Measurements from ENCODE around the gene MEIS2. TPM values are rescaled to one million over a fixed set of nuclear protein-coding genes. Genes with fewer than 3 reads are reported as not detected.

MEIS2 gene
- total RNA-seq, 1 experiment from 2014 or later, result 23.1 TPM

- intact Hi-C loops (cut with micrococcal nuclease; ENCODE audit: unreplicated experiment), result loop anchor here (5.0 kb wide), 1 partner anchor 43 kb away; the partner anchor contains the start of gene MEIS2
- no peaks in the 10 kb centered on the region for H3K4me1 Mint-ChIP-seq (ENCODE audit: low read depth, unreplicated experiment)
- DNase-seq, result no peak
- no peak overlapping the region for H3K4me3 Mint-ChIP-seq (ENCODE audit: low read depth, unreplicated experiment)
- no TSS peak for BruUV-seq (replicated peaks)
- H3K27me3 Mint-ChIP-seq (ENCODE audit: unreplicated experiment), result no peaks in the 10 kb centered on the region
- H3K27ac Mint-ChIP-seq (ENCODE audit: unreplicated experiment), result no peak overlapping the region
- H3K9me3 Mint-ChIP-seq (ENCODE audit: low read depth, unreplicated experiment), result no peaks in the 10 kb centered on the region
- no peaks in the 10 kb centered on the region for H3K36me3 Mint-ChIP-seq (ENCODE audit: insufficient read depth, unreplicated experiment)
- CTCF ChIA-PET, result no interaction called here
- no peak for TF ChIP-seq CTCF (IDR thresholded peaks at IDR 0.05; ENCODE audit: unreplicated experiment)
Measured at GRCh38 chr15:37059086-37059485, 41.3 kb downstream of the MEIS2 start.

GRCh38 chr15:37058316-37058985, 41.9 kb downstream of the MEIS2 start:
- CTCF ChIA-PET, result no interaction called here
- Mint-ChIP-seq H3K36me3 (ENCODE audit: insufficient read depth, unreplicated experiment) (no peaks in the 10 kb centered on the region), H3K9me3 (ENCODE audit: low read depth, unreplicated experiment) (no peaks in the 10 kb centered on the region), H3K4me3 (ENCODE audit: low read depth, unreplicated experiment) (peak overlapping the region; percentile 32), H3K4me1 (ENCODE audit: low read depth, unreplicated experiment) (no peaks in the 10 kb centered on the region), H3K27me3 (ENCODE audit: unreplicated experiment) (no peaks in the 10 kb centered on the region), H3K27ac (ENCODE audit: unreplicated experiment) (peak overlapping the region; percentile 77)
- peak; percentile 9 for DNase-seq
- no TSS peak for BruUV-seq (replicated peaks)
- TF ChIP-seq CTCF (IDR thresholded peaks at IDR 0.05; ENCODE audit: unreplicated experiment), result no peak
- intact Hi-C loops (cut with micrococcal nuclease; ENCODE audit: unreplicated experiment), result loop anchor here (5.0 kb wide), 1 partner anchor 44 kb away; the partner anchor contains the start of gene MEIS2

- Mint-ChIP-seq H3K27me3 (ENCODE audit: unreplicated experiment) (no peaks in the 10 kb centered on the region), H3K27ac (ENCODE audit: unreplicated experiment) (peak overlapping the region; percentile 77), H3K9me3 (ENCODE audit: low read depth, unreplicated experiment) (no peaks in the 10 kb centered on the region), H3K4me1 (ENCODE audit: low read depth, unreplicated experiment) (no peaks in the 10 kb centered on the region), H3K4me3 (ENCODE audit: low read depth, unreplicated experiment) (peak overlapping the region; percentile 32), H3K36me3 (ENCODE audit: insufficient read depth, unreplicated experiment) (no peaks in the 10 kb centered on the region)
- CTCF ChIA-PET, result no interaction called here
- no TSS peak for BruUV-seq (replicated peaks)
- DNase-seq, result no peak
- intact Hi-C loops (cut with micrococcal nuclease; ENCODE audit: unreplicated experiment), result loop anchor here (5.0 kb wide), 1 partner anchor 44 kb away; the partner anchor contains the start of gene MEIS2
- no peak for TF ChIP-seq CTCF (IDR thresholded peaks at IDR 0.05; ENCODE audit: unreplicated experiment)
Measured at GRCh38 chr15:37057831-37058230, 42.5 kb downstream of the MEIS2 start.

- Mint-ChIP-seq H3K27me3 (ENCODE audit: unreplicated experiment) (no peaks in the 10 kb centered on the region), H3K36me3 (ENCODE audit: insufficient read depth, unreplicated experiment) (no peaks in the 10 kb centered on the region), H3K27ac (ENCODE audit: unreplicated experiment) (peak overlapping the region; percentile 77), H3K4me1 (ENCODE audit: low read depth, unreplicated experiment) (no peaks in the 10 kb centered on the region), H3K9me3 (ENCODE audit: low read depth, unreplicated experiment) (no peaks in the 10 kb centered on the region), H3K4me3 (ENCODE audit: low read depth, unreplicated experiment) (no peak overlapping the region)
- DNase-seq, result no peak
- intact Hi-C loops (cut with micrococcal nuclease; ENCODE audit: unreplicated experiment), result loop anchor here (5.0 kb wide), 1 partner anchor 45 kb away; the partner anchor contains the start of gene MEIS2
- CTCF ChIA-PET, result no interaction called here
- BruUV-seq (replicated peaks), result no TSS peak
- no peak for TF ChIP-seq CTCF (IDR thresholded peaks at IDR 0.05; ENCODE audit: unreplicated experiment)
Measured at GRCh38 chr15:37057256-37057655, 43.1 kb downstream of the MEIS2 start.

Measured in Calu3 (cell line).